GM23338 (cell line): ENCODE measurements around the gene ANKFN1. TPM values are rescaled to one million over a fixed set of nuclear protein-coding genes. Genes with fewer than 3 reads are reported as not detected.

Experiments used
- ATAC-seq: fragments of 200-7000 bp; cut with Tn5 transposase; 3 replicates; pipeline ENCODE4 v1.9.1; 2020
- DNase-seq: peaks from one replicate; pipeline ENCODE4 v3.0.0-alpha.2; 2015; ENCODE audit warnings: low spot score
- H2AFZ ChIP-seq: fragments of 200-600 bp; sonication (generic); 2 replicates; pipeline ENCODE4 v1.8.0; 2016; ENCODE audit warnings: antibody characterized with exemption, mild to moderate bottlenecking, moderate library complexity
- H3F3A ChIP-seq: fragments of 200-600 bp; sonication (generic); replicated peaks from 2 replicates; pipeline ENCODE4 v1.8.0; 2017; ENCODE audit warnings: antibody characterized with exemption, mixed run types, low read depth
- H3K27ac ChIP-seq: fragments of 200-600 bp; sonication (generic); 2 replicates; pipeline ENCODE4 v1.6.1; 2016; ENCODE audit warnings: low read depth
- H3K27me3 ChIP-seq: fragments of 200-600 bp; sonication (generic); 2 replicates; pipeline ENCODE4 v1.8.0; 2016; ENCODE audit warnings: mild to moderate bottlenecking, mixed run types, moderate library complexity; ENCODE audit not compliant: insufficient read depth
- H3K36me3 ChIP-seq: fragments of 200-600 bp; sonication (generic); 2 replicates; pipeline ENCODE4 v1.8.0; 2016; ENCODE audit warnings: mild to moderate bottlenecking; ENCODE audit not compliant: insufficient read depth
- H3K4me1 ChIP-seq: fragments of 200-600 bp; sonication (generic); 2 replicates; pipeline ENCODE4 v1.8.0; 2016; ENCODE audit warnings: mild to moderate bottlenecking, moderate library complexity; ENCODE audit not compliant: insufficient read depth
- H3K4me2 ChIP-seq: fragments of 200-600 bp; sonication (generic); 2 replicates; pipeline ENCODE4 v1.7.1; 2017; ENCODE audit warnings: mixed run types
- H3K4me3 ChIP-seq: fragments of 200-600 bp; sonication (generic); 2 replicates; pipeline ENCODE4 v1.6.1; 2016; ENCODE audit warnings: mixed run types
- H3K79me2 ChIP-seq: fragments of 200-600 bp; sonication (generic); replicated peaks from 2 replicates; pipeline ENCODE4 v1.8.0; 2017; ENCODE audit warnings: mild to moderate bottlenecking; ENCODE audit not compliant: insufficient read depth
- H3K9me2 ChIP-seq: fragments of 200-600 bp; sonication (generic); 2 replicates; pipeline ENCODE4 v1.8.0; 2017; ENCODE audit not compliant: insufficient read depth
- H4K20me1 ChIP-seq: fragments of 200-600 bp; sonication (generic); replicated peaks from 2 replicates; pipeline ENCODE4 v1.8.0; 2017; ENCODE audit warnings: mild to moderate bottlenecking; ENCODE audit not compliant: insufficient read depth
- H3K27ac Mint-ChIP-seq: 2 replicates; pipeline ENCODE4 v1.8.0; 2020; ENCODE audit warnings: inconsistent platforms, mild to moderate bottlenecking, moderate library complexity, mixed read lengths
- H3K27me3 Mint-ChIP-seq: 3 replicates; pipeline ENCODE4 v1.8.0; 2022; ENCODE audit warnings: low read depth, mild to moderate bottlenecking, moderate library complexity, mixed read lengths, inconsistent platforms; ENCODE audit not compliant: insufficient read depth, poor library complexity
- H3K36me3 Mint-ChIP-seq: 3 replicates; pipeline ENCODE4 v1.8.0; 2021; ENCODE audit warnings: low read depth, mild to moderate bottlenecking, inconsistent platforms, moderate library complexity, mixed read lengths
- H3K4me1 Mint-ChIP-seq: 3 replicates; pipeline ENCODE4 v1.8.0; 2020; ENCODE audit warnings: mild to moderate bottlenecking, inconsistent platforms, mixed read lengths
- H3K4me3 Mint-ChIP-seq: 3 replicates; pipeline ENCODE4 v1.8.0; 2021; ENCODE audit warnings: moderate library complexity, mild to moderate bottlenecking, inconsistent platforms, mixed read lengths
- H3K9me3 Mint-ChIP-seq: 3 replicates; pipeline ENCODE4 v1.8.0; 2020; ENCODE audit warnings: moderate library complexity, mild to moderate bottlenecking, inconsistent platforms, mixed read lengths
- CREB1 ChIP-seq: fragments of 250-450 bp; sonication (Bioruptor Pico); IDR thresholded peaks from 2 replicates; pipeline ENCODE4 v1.5.0; 2020; ENCODE audit warnings: low read depth, mild to moderate bottlenecking, moderate library complexity
- CTCF ChIP-seq, 2 experiments: fragments of 200-600 bp in 1 of 2; sonication (generic) in 1 of 2; conservative IDR thresholded peaks; 2 replicates each; pipeline versions ENCODE4 v1.5.1 to v1.6.1; 2016 to 2017; ENCODE audit warnings: antibody characterized with exemption in 2 of 2, low read depth in 2 of 2, mild to moderate bottlenecking in 2 of 2, moderate library complexity in 1 of 2
- EZH2 ChIP-seq: fragments of 200-600 bp; sonication (generic); IDR thresholded peaks from one replicate; pipeline ENCODE4 v1.8.0; 2017; ENCODE audit warnings: antibody characterized with exemption, mild to moderate bottlenecking, low read depth; ENCODE audit not compliant: unreplicated experiment
- EZH2phosphoT487 ChIP-seq: fragments of 200-600 bp; sonication (generic); IDR thresholded peaks from one replicate; pipeline ENCODE4 v1.8.1; 2018; ENCODE audit warnings: antibody characterized with exemption; ENCODE audit not compliant: unreplicated experiment
- JUNB ChIP-seq: IDR thresholded peaks from one replicate; pipeline ENCODE4 v1.6.1; 2016; ENCODE audit warnings: antibody characterized with exemption; ENCODE audit not compliant: unreplicated experiment
- NANOG ChIP-seq: IDR thresholded peaks from 2 replicates; pipeline ENCODE4 v1.6.1; 2016; ENCODE audit warnings: antibody characterized with exemption, borderline replicate concordance
- POLR2AphosphoS5 ChIP-seq: IDR thresholded peaks from 2 replicates; pipeline ENCODE4 v1.6.1; 2016; ENCODE audit warnings: antibody characterized with exemption, low read depth
- STAT1 ChIP-seq: IDR thresholded peaks from one replicate; pipeline ENCODE4 v1.6.1; 2016; ENCODE audit warnings: antibody characterized with exemption; ENCODE audit not compliant: unreplicated experiment
- ZNF114 ChIP-seq: fragments of 250-450 bp; sonication (Bioruptor Pico); IDR thresholded peaks from 2 replicates; pipeline ENCODE4 v1.5.0; 2020; ENCODE audit warnings: mild to moderate bottlenecking, moderate library complexity
- ZNF331 ChIP-seq: fragments of 250-450 bp; sonication (Bioruptor Pico); IDR thresholded peaks from 2 replicates; pipeline ENCODE4 v1.5.0; 2020; ENCODE audit warnings: low read depth, mild to moderate bottlenecking, moderate library complexity
- ZNF462 ChIP-seq: fragments of 250-450 bp; sonication (Bioruptor Pico); IDR thresholded peaks from 2 replicates; pipeline ENCODE4 v1.5.0; 2020; ENCODE audit warnings: mild to moderate bottlenecking, moderate library complexity
- polyA plus RNA-seq: library from polyadenylated mRNA; unstranded; fragments of >200 nt; fragmentation: Nextera tagmentation; extraction: Ambion mirVana; gene quantifications from 2 replicates; pipeline ENCODE4 v1.2.1, GENCODE V29; 2016
- total RNA-seq: library from RNA; depleted of rRNA; stranded (reverse); fragments of >200 nt; shearing (Covaris generic); gene quantifications from 2 replicates; pipeline ENCODE4 v1.2.3, GENCODE V29; 2014
- TF ChIP-seq, protein P1 (sequence below): IDR thresholded peaks from 2 replicates; pipeline ENCODE4 v1.6.1; 2016; ENCODE audit warnings: antibody characterized with exemption
- TF ChIP-seq, protein P2 (sequence below): IDR thresholded peaks from one replicate; pipeline ENCODE4 v1.6.1; 2018; ENCODE audit warnings: antibody characterized with exemption; ENCODE audit not compliant: unreplicated experiment

The ANKFN1 gene
- total and polyA plus RNA-seq, 2 experiments from 2014 or later = not detected

GRCh38 chr17:56158915-56159825 lies 5.9 kb downstream of the ANKFN1 start:
- Mint-ChIP-seq H3K4me3 (no peak overlapping the region), H3K27me3 (peaks cover 4% of the 10 kb centered on the region), H3K27ac (no peak overlapping the region), H3K4me1 (peaks cover 31% of the 10 kb centered on the region), H3K36me3 (no peaks in the 10 kb centered on the region), H3K9me3 (no peaks in the 10 kb centered on the region; the same call in 2 of the 3 replicates)
- Histone ChIP-seq H3K27me3 (no peaks in the 10 kb centered on the region), H3K36me3 (no peaks in the 10 kb centered on the region), H3K4me1 (peaks cover 23% of the 10 kb centered on the region), H3K4me2 (no peak overlapping the region; the same call in 1 of the 2 replicates), H3K9me2 (peaks cover 3% of the 10 kb centered on the region; the same call in 1 of the 2 replicates), H2AFZ (no peak overlapping the region), H4K20me1 (no peaks in the 10 kb centered on the region), H3K27ac (no peak overlapping the region), H3K79me2 (no peaks in the 10 kb centered on the region), H3F3A (no peaks in the 10 kb centered on the region), H3K4me3 (no peak overlapping the region)
- no peak for ATAC-seq
- TF ChIP-seq, protein P1, sequence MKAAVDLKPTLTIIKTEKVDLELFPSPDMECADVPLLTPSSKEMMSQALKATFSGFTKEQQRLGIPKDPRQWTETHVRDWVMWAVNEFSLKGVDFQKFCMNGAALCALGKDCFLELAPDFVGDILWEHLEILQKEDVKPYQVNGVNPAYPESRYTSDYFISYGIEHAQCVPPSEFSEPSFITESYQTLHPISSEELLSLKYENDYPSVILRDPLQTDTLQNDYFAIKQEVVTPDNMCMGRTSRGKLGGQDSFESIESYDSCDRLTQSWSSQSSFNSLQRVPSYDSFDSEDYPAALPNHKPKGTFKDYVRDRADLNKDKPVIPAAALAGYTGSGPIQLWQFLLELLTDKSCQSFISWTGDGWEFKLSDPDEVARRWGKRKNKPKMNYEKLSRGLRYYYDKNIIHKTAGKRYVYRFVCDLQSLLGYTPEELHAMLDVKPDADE = no peak
- TF ChIP-seq ZNF114 (CRISPR knock-in tag) (no peak), EZH2phosphoT487 (no peak), EZH2 (no peak), CTCF (conservative IDR thresholded peaks at IDR 0.05; ENCODE audit: low read depth in 2 of 2) (no peak), STAT1 (no peak), POLR2AphosphoS5 (no peak), ZNF331 (no peak), CREB1 (no peak), ZNF462 (CRISPR knock-in tag) (no peak), JUNB (no peak), NANOG (no peak)
- TF ChIP-seq, protein P2, sequence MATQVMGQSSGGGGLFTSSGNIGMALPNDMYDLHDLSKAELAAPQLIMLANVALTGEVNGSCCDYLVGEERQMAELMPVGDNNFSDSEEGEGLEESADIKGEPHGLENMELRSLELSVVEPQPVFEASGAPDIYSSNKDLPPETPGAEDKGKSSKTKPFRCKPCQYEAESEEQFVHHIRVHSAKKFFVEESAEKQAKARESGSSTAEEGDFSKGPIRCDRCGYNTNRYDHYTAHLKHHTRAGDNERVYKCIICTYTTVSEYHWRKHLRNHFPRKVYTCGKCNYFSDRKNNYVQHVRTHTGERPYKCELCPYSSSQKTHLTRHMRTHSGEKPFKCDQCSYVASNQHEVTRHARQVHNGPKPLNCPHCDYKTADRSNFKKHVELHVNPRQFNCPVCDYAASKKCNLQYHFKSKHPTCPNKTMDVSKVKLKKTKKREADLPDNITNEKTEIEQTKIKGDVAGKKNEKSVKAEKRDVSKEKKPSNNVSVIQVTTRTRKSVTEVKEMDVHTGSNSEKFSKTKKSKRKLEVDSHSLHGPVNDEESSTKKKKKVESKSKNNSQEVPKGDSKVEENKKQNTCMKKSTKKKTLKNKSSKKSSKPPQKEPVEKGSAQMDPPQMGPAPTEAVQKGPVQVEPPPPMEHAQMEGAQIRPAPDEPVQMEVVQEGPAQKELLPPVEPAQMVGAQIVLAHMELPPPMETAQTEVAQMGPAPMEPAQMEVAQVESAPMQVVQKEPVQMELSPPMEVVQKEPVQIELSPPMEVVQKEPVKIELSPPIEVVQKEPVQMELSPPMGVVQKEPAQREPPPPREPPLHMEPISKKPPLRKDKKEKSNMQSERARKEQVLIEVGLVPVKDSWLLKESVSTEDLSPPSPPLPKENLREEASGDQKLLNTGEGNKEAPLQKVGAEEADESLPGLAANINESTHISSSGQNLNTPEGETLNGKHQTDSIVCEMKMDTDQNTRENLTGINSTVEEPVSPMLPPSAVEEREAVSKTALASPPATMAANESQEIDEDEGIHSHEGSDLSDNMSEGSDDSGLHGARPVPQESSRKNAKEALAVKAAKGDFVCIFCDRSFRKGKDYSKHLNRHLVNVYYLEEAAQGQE = no peak
- DNase-seq = no peak
